Neuron (in vitro differentiated cells): Measurements from ENCODE around the gene CARHSP1.

ENCODE experiments used
- H2AFZ ChIP-seq: one replicate; pipeline ENCODE4 v1.6.1; 2013; ENCODE audit warnings: low read depth, mild to moderate bottlenecking, inconsistent platforms, low read length, moderate library complexity
- H3K27me3 ChIP-seq: one replicate; pipeline ENCODE4 v1.6.1; 2013; ENCODE audit warnings: low read length; ENCODE audit not compliant: insufficient read depth
- H3K36me3 ChIP-seq: one replicate; pipeline ENCODE4 v1.6.1; 2013; ENCODE audit warnings: low read length; ENCODE audit not compliant: insufficient read depth
- H3K4me1 ChIP-seq: one replicate; pipeline ENCODE4 v1.6.1; 2013; ENCODE audit warnings: low read length; ENCODE audit not compliant: insufficient read depth
- H3K4me3 ChIP-seq: 2 replicates; pipeline ENCODE4 v1.5.1; 2013; ENCODE audit warnings: mild to moderate bottlenecking, low read length, moderate library complexity
- H3K9me3 ChIP-seq: one replicate; pipeline ENCODE4 v1.6.1; 2013; ENCODE audit warnings: low read length

CARHSP1 gene

DNA sequence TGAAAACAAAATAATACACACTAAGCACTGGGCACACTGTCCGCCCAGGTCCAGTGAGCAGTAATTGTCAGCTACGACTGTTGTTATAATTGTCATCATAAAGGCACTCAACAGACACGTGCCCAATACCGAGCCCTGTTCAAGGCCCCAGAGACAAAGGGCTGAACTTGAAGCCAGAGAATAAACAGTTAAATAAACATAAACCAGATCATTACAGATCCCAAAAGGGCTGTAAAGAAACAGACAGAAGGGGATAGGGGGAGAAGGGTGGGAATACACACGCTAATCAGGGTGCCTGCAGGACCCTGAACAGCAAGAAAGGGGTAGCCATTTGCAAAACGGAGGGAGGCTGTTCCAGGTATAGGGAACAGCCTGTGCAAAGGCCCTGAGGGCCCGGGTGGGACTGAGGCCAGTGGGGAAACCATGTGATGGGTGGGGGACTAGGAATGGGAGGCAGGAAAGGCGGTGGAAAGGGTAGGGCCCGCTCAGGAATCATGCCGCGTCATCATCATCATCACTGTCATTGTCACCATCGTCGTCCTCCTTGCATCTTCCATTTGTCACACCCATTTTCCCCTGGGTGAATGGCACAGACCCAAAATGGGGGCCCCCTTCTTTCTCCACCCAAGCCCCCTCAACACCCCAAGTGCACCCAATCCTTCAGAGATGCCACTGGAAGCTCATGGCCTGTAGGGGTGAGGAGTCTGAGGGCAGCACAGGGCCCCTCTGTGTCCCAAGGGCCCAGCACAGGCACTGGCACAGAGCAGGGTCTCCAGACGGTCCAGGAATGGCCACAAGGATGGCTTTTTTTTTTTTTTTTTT, 6.3 kb downstream of the CARHSP1 start:
- Histone ChIP-seq H3K4me3 (no peak overlapping the region), H3K27me3 (no peaks in the 10 kb centered on the region)

GRCh38 chr16:8861563-8862308, 7.1 kb downstream of the CARHSP1 start:
- H3K36me3 ChIP-seq = peaks cover 34% of the 10 kb centered on the region
- H3K4me3 ChIP-seq = no peak overlapping the region
- peaks cover 38% of the 10 kb centered on the region for H3K4me1 ChIP-seq
- H3K9me3 ChIP-seq = no peaks in the 10 kb centered on the region
- H3K27me3 ChIP-seq = no peaks in the 10 kb centered on the region
- no peak overlapping the region for H2AFZ ChIP-seq

More for the DNA sequence above, 6.3 kb downstream of the CARHSP1 start:
- no peaks in the 10 kb centered on the region for H3K9me3 ChIP-seq
- H2AFZ ChIP-seq = no peak overlapping the region
- peaks cover 32% of the 10 kb centered on the region for H3K36me3 ChIP-seq
- H3K4me1 ChIP-seq = peaks cover 46% of the 10 kb centered on the region

- Histone ChIP-seq H3K4me1 (peaks cover 25% of the 10 kb centered on the region), H3K4me3 (no peak overlapping the region), H3K36me3 (peaks cover 44% of the 10 kb centered on the region), H3K27me3 (no peaks in the 10 kb centered on the region), H2AFZ (no peak overlapping the region), H3K9me3 (no peaks in the 10 kb centered on the region)
Measured at GRCh38 chr16:8859913-8860881, 8.6 kb downstream of the CARHSP1 start.

GRCh38 chr16:8858994-8859912, 9.6 kb downstream of the CARHSP1 start:
- Histone ChIP-seq H3K4me1 (peaks cover 18% of the 10 kb centered on the region), H3K36me3 (peaks cover 52% of the 10 kb centered on the region), H3K27me3 (no peaks in the 10 kb centered on the region), H3K9me3 (no peaks in the 10 kb centered on the region), H3K4me3 (no peak overlapping the region), H2AFZ (no peak overlapping the region)

DNA sequence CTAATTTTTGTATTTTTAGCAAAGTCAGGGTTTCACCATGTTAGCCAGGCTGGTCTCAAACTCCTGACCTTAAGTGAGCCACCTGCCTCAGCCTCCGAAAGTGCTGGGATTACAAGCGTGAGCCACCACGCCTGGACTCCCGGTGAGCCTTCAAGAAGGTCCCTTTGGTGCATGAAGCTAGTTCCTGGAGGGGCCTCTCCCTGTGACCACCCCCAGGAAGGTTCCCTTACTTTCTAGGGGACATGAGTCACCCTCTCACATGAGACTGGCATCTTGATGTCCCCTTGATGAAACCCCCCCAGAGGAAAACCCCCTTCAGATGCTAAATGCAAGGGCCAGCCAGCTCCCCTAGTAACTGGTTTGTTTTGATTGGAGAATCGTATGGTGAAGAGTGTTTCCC, 12.8 kb downstream of the CARHSP1 start:
- Histone ChIP-seq H3K4me1 (peaks cover 26% of the 10 kb centered on the region), H3K4me3 (no peak overlapping the region), H3K36me3 (peaks cover 58% of the 10 kb centered on the region), H3K9me3 (no peaks in the 10 kb centered on the region), H2AFZ (no peak overlapping the region), H3K27me3 (no peaks in the 10 kb centered on the region)

GRCh38 chr16:8855051-8855786, 13.6 kb downstream of the CARHSP1 start:
- H3K9me3 ChIP-seq = no peaks in the 10 kb centered on the region
- no peak overlapping the region for H3K4me3 ChIP-seq
- H2AFZ ChIP-seq = no peak overlapping the region
- peaks cover 64% of the 10 kb centered on the region for H3K36me3 ChIP-seq
- peaks cover 23% of the 10 kb centered on the region for H3K4me1 ChIP-seq
- H3K27me3 ChIP-seq = no peaks in the 10 kb centered on the region

GRCh38 chr16:8854298-8854948, 14.4 kb downstream of the CARHSP1 start:
- Histone ChIP-seq H3K4me3 (no peak overlapping the region), H3K36me3 (peaks cover 69% of the 10 kb centered on the region), H2AFZ (no peak overlapping the region), H3K9me3 (no peaks in the 10 kb centered on the region), H3K4me1 (peaks cover 19% of the 10 kb centered on the region), H3K27me3 (no peaks in the 10 kb centered on the region)

- Histone ChIP-seq H3K27me3 (no peaks in the 10 kb centered on the region), H2AFZ (no peak overlapping the region), H3K4me1 (peaks cover 19% of the 10 kb centered on the region), H3K9me3 (no peaks in the 10 kb centered on the region), H3K4me3 (no peak overlapping the region), H3K36me3 (peaks cover 71% of the 10 kb centered on the region)
Measured at GRCh38 chr16:8853611-8854010, 15.2 kb downstream of the CARHSP1 start.

- Histone ChIP-seq H3K27me3 (no peaks in the 10 kb centered on the region), H3K4me1 (peaks cover 19% of the 10 kb centered on the region), H3K9me3 (no peaks in the 10 kb centered on the region), H3K4me3 (no peak overlapping the region), H3K36me3 (peaks cover 70% of the 10 kb centered on the region), H2AFZ (no peak overlapping the region)
Measured at GRCh38 chr16:8853150-8853549, 15.7 kb downstream of the CARHSP1 start.

DNA sequence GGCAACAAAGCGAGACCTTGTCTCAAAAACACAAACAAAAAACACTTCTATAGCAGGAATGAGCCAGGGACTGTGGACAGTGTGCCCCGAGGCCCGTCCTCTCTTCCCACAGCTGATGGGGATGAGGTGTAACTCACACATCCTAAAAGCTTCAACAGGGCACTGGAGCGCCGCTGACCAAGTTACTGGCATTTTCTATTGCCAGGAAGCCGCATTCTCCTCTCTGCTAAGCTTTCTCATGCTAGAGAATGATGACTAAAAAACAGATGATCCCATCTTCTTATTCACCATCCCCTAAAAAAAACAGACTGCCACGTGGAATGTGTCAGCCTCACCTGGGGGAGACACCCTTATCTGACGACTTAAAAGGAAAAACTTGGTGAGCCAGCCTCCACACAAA, 16.3 kb downstream of the CARHSP1 start:
- H3K27me3 ChIP-seq = no peaks in the 10 kb centered on the region
- no peak overlapping the region for H2AFZ ChIP-seq
- H3K9me3 ChIP-seq = no peaks in the 10 kb centered on the region
- H3K36me3 ChIP-seq = peaks cover 71% of the 10 kb centered on the region
- no peak overlapping the region for H3K4me3 ChIP-seq
- H3K4me1 ChIP-seq = peaks cover 19% of the 10 kb centered on the region

DNA sequence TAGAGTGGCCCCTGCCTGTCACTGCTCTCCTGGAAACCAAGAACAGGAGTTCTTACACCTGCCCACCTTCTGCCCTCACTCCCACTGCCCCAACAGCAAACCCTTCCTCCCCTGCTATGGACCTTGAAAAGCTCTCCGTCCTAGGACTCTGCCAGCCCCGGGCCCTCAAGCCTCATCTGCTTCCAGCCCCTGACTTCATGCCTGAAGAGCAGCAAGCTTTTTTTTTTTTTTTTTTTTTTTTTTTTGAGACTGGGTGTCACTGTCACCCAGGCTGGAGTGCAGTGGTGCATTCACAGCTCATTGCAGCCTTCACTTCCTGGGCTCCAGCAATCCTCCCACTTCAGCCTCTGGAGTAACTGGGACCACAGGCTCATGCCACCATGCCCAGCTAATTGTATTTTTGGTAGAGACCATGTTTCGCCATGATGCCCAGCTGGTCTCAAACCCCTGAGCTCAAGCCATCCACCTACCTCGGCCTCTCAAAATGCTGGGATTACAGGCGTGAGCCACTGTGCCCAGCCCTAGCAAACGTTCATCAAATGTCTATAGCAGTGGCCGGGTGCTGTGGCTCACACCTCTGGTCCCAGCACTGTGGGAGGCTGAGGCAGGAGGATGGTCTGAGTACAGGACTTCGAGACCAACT, 16.9 kb downstream of the CARHSP1 start:
- Histone ChIP-seq H3K4me1 (peaks cover 19% of the 10 kb centered on the region), H3K36me3 (peaks cover 74% of the 10 kb centered on the region), H3K4me3 (no peak overlapping the region), H3K27me3 (no peaks in the 10 kb centered on the region), H2AFZ (no peak overlapping the region), H3K9me3 (no peaks in the 10 kb centered on the region)
